Adrenal gland (tissue), 5 donors: Measurements from ENCODE around the gene NHSL2.

Experiments used
- CTCF ChIP-seq, 6 experiments: fragments of 450-650 bp in 4 of 6; fragments of 200-600 bp in 2 of 6; sonication (generic) in 1 of 6; IDR thresholded peaks; 1 replicate in 5 of 6; 2 replicates in 1 of 6; pipeline versions ENCODE4 v1.5.1 to v1.8.0; 2016 to 2021; ENCODE audit warnings: antibody characterized with exemption in 6 of 6, mild to moderate bottlenecking in 2 of 6, moderate library complexity in 1 of 6
- POLR2A ChIP-seq, 2 donors: fragments of 450-650 bp; IDR thresholded peaks; one replicate each; pipeline ENCODE4 v1.6.1; 2017; ENCODE audit warnings: antibody characterized with exemption in 2 of 2, mild to moderate bottlenecking in 2 of 2, moderate library complexity in 1 of 2
- donor health status: DM: no; HTN: no; CAD: no.

- TF ChIP-seq CTCF (IDR thresholded peaks at IDR 0.05) (no peak), POLR2A (IDR thresholded peaks at IDR 0.05) (no peak)
Observed at GRCh38 chrX:71919431-71919830, 8.8 kb downstream of the NHSL2 start.
